Tibial nerve (tissue), 4 donors: ENCODE data around the gene BRPF3.

ENCODE experiments used
- CTCF ChIP-seq, 5 experiments: fragments of 200-600 bp in 3 of 5; fragments of 450-650 bp in 2 of 5; sonication (generic) in 3 of 5; IDR thresholded peaks; one replicate each; pipeline ENCODE4 v1.5.1; 2016 to 2019; ENCODE audit warnings: antibody characterized with exemption in 5 of 5, mild to moderate bottlenecking in 3 of 5, moderate library complexity in 2 of 5
- EP300 ChIP-seq, 2 donors: sonication (generic); formaldehyde crosslinking; IDR thresholded peaks; one replicate each; pipeline ENCODE4 v1.6.1; 2017; ENCODE audit warnings: antibody characterized with exemption in 2 of 2, mild to moderate bottlenecking in 1 of 2
- POLR2A ChIP-seq, 2 donors: fragments of 450-650 bp; IDR thresholded peaks; one replicate each; pipeline ENCODE4 v1.6.1; 2017; ENCODE audit warnings: antibody characterized with exemption in 2 of 2, mild to moderate bottlenecking in 2 of 2, moderate library complexity in 2 of 2

GRCh38 chr6:36245572-36246061, 49.1 kb downstream of the BRPF3 start:
- TF ChIP-seq CTCF (IDR thresholded peaks at IDR 0.05) (no peak), POLR2A (IDR thresholded peaks at IDR 0.05) (no peak), EP300 (IDR thresholded peaks at IDR 0.05) (no peak)
